Astrocyte (in vitro differentiated cells and primary cell): ENCODE data around the gene CCDC69. TPM values are rescaled to one million over a fixed set of nuclear protein-coding genes. Genes with fewer than 3 reads are reported as not detected.

Source experiments
- DNase-seq: peaks from one replicate; pipeline ENCODE4 v3.0.0-alpha.2; 2010; ENCODE audit warnings: low read depth
- FAIRE-seq: peaks from 2 replicates; lab custom pipeline; 2011; peaks lifted over from hg19 to GRCh38; lab: Jason Lieb, UNC
- H2AFZ ChIP-seq: 2 replicates; pipeline ENCODE4 v1.6.0; 2012; ENCODE audit warnings: low read depth, low read length, inconsistent platforms
- H3K27ac ChIP-seq: 2 replicates; pipeline ENCODE4 v1.5.1; 2011; ENCODE audit warnings: low read depth, low read length, inconsistent platforms
- H3K27me3 ChIP-seq: 2 replicates; pipeline ENCODE4 v1.6.0; 2011; ENCODE audit warnings: low read length, inconsistent platforms; ENCODE audit not compliant: insufficient read depth
- H3K36me3 ChIP-seq: 2 replicates; pipeline ENCODE4 v1.5.1; 2011; ENCODE audit warnings: low read length, inconsistent platforms; ENCODE audit not compliant: insufficient read depth
- H3K4me1 ChIP-seq: 2 replicates; pipeline ENCODE4 v1.5.1; 2011; ENCODE audit warnings: low read length, inconsistent platforms; ENCODE audit not compliant: insufficient read depth
- H3K4me2 ChIP-seq: 2 replicates; pipeline ENCODE4 v1.6.0; 2012; ENCODE audit warnings: low read length, inconsistent platforms
- H3K4me3 ChIP-seq: 2 replicates; pipeline ENCODE4 v1.5.1; 2011; ENCODE audit warnings: low read depth, mild to moderate bottlenecking, low read length, inconsistent platforms; ENCODE audit not compliant: insufficient read depth
- H3K79me2 ChIP-seq: 2 replicates; pipeline ENCODE4 v1.6.0; 2012; ENCODE audit warnings: mild to moderate bottlenecking, low read length, inconsistent platforms; ENCODE audit not compliant: insufficient read depth
- H3K9ac ChIP-seq: 2 replicates; pipeline ENCODE4 v1.6.0; 2012; ENCODE audit warnings: mild to moderate bottlenecking, low read length, inconsistent platforms
- H3K9me3 ChIP-seq: 2 replicates; pipeline ENCODE4 v1.5.1; 2012; ENCODE audit warnings: low read depth, mild to moderate bottlenecking, low read length, inconsistent platforms; ENCODE audit not compliant: insufficient read depth
- H4K20me1 ChIP-seq: 2 replicates; pipeline ENCODE4 v1.6.0; 2012; ENCODE audit warnings: low read length, inconsistent platforms; ENCODE audit not compliant: insufficient read depth
- H3K27ac Mint-ChIP-seq: one replicate; pipeline ENCODE4 v1.8.0; 2021; ENCODE audit warnings: mild to moderate bottlenecking, mixed read lengths; ENCODE audit not compliant: unreplicated experiment
- H3K27me3 Mint-ChIP-seq: one replicate; pipeline ENCODE4 v1.8.0; 2021; ENCODE audit warnings: low read depth, mixed read lengths; ENCODE audit not compliant: unreplicated experiment
- H3K36me3 Mint-ChIP-seq: one replicate; pipeline ENCODE4 v1.8.0; 2021; ENCODE audit warnings: low read depth, mixed read lengths; ENCODE audit not compliant: unreplicated experiment
- H3K4me1 Mint-ChIP-seq: one replicate; pipeline ENCODE4 v1.8.0; 2021; ENCODE audit warnings: low read depth, mixed read lengths; ENCODE audit not compliant: unreplicated experiment
- H3K4me3 Mint-ChIP-seq: one replicate; pipeline ENCODE4 v1.8.0; 2021; ENCODE audit warnings: mild to moderate bottlenecking, moderate library complexity, mixed read lengths; ENCODE audit not compliant: unreplicated experiment
- H3K9me3 Mint-ChIP-seq: one replicate; pipeline ENCODE4 v1.8.0; 2021; ENCODE audit warnings: mild to moderate bottlenecking, mixed read lengths; ENCODE audit not compliant: unreplicated experiment
- CTCF ChIP-seq: IDR thresholded peaks from 2 replicates; pipeline ENCODE4 v1.5.1; 2011; ENCODE audit warnings: low read depth, mild to moderate bottlenecking, inconsistent platforms, low read length, moderate library complexity; ENCODE audit not compliant: insufficient read depth
- EZH2 ChIP-seq: IDR thresholded peaks from 2 replicates; pipeline ENCODE4 v1.6.1; 2012; ENCODE audit warnings: mild to moderate bottlenecking, low read length, inconsistent platforms; ENCODE audit not compliant: insufficient read depth
- total RNA-seq: library from RNA; stranded (reverse); gene quantifications from 2 replicates; pipeline ENCODE4 v1.2.1, GENCODE V29; 2021

Gene CCDC69
- total RNA-seq, 1 donor from 2014 or later, result 4.1 TPM

- Mint-ChIP-seq H3K4me3 (no peak overlapping the region), H3K27ac (no peak overlapping the region), H3K4me1 (peaks cover 10% of the 10 kb centered on the region), H3K27me3 (no peaks in the 10 kb centered on the region), H3K9me3 (peaks cover 1% of the 10 kb centered on the region), H3K36me3 (peaks cover 51% of the 10 kb centered on the region)
- TF ChIP-seq EZH2 (no peak), CTCF (no peak)
- Histone ChIP-seq H3K27me3 (no peaks in the 10 kb centered on the region), H3K79me2 (no peaks in the 10 kb centered on the region), H3K4me3 (no peak overlapping the region), H3K4me2 (no peak overlapping the region), H3K4me1 (no peaks in the 10 kb centered on the region), H3K36me3 (peaks cover 93% of the 10 kb centered on the region), H3K9ac (no peak overlapping the region), H2AFZ (no peak overlapping the region), H3K27ac (no peak overlapping the region), H4K20me1 (peaks cover 90% of the 10 kb centered on the region), H3K9me3 (no peaks in the 10 kb centered on the region)
- DNase-seq, result no peak
- FAIRE-seq, result no peak
Observed at GRCh38 chr5:151132963-151133362, 90.9 kb downstream of the CCDC69 start.

Other genes with a start within 250 kb of the CCDC69 start
- gene GPX3, start 203.5 kb downstream of the CCDC69 start, total RNA-seq, result 12.2 and 15.6 TPM in 2 replicates
- 98.5 and 119 TPM in 2 replicates for gene TNIP1, start 143.1 kb downstream of the CCDC69 start, total RNA-seq
- gene ANXA6, start 66.3 kb downstream of the CCDC69 start, total RNA-seq, result 320 and 349 TPM in 2 replicates
- 19.5 and 23.4 TPM in 2 replicates for gene GM2A, start 29.1 kb upstream of the CCDC69 start, total RNA-seq
- not detected in 2 replicates for gene SLC36A3, start 79.7 kb upstream of the CCDC69 start, total RNA-seq
- gene SLC36A2, start 123.5 kb upstream of the CCDC69 start, total RNA-seq, result not detected in 2 replicates
- gene SLC36A1, start 223.5 kb upstream of the CCDC69 start, total RNA-seq, result 6.0 and 6.4 TPM in 2 replicates